ENCODE data around the gene POMT2.
"Not testable (repeated sequence)": the region's sequence is repeated elsewhere in the genome, so short reads cannot be mapped to it uniquely, and the experiment has no call there.

The POMT2 gene

DNA sequence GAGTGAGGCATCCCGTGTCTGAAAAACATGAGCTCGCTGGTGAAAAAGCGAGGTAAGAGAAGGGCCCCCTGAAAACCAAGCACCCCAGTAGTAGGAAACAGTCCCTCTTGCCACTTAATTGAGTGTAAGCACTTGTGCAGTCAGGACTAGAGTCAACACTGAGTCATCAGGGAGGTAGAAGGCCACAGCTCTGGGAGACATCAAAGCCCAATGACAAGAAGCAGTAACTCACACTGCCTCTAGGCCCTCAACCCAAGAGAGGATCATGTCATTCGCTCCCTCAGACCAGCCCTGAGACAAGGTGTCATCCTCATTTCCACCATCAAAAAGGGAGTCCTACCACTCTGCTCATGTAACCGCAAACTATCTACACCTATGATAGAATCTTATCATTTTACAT is 17.8 kb downstream of the POMT2 start:
- no peak for DNase-seq

DNA sequence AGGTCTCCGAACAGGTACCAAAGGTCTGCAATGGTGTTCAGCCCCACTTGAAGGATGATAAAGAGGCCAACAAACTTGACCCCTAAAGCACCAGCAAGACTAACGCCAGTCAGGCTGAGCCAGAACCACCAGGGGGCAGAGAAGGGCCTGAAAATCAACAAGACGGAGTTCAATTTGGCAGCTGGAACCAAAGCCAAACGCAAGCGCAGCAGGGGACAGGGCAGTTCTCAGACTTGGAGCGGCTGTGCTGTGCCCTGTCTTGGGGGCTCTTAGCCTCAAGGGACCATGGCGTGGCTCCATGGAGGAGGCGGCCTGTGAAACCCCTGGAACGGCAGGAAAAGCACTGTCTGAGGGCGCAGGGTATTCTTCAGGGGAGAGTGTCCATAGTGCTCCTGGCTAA is 19.6 kb downstream of the POMT2 start:
- peak; percentile 30 to 95 (median 75) for DNase-seq

- DNase-seq: no peak
These were observed 20.9 kb downstream of the POMT2 start for GRCh38 chr14:77299771-77300170.

GRCh38 chr14:77296906-77297305 is 23.8 kb downstream of the POMT2 start:
- no peak for DNase-seq

DNA sequence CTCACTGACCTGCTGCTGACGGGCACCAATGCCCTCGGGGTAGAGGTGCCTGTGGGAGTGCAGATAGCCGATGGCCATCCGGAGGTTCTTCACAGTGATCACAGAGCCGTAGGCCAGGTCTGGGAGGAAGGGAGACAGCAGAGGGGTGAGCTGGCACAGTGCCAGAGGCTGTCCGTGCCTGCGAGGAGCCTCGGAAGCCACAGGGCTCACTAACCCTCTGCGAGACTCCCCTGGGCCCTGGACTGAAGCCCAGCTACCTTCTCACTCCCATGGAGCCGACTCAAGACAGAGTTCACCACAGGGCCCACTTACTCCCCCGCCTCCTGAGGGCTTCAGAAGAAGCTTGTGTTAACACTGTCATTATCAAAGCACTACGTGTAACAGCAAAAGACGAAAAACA is 24.5 kb downstream of the POMT2 start:
- peak in 1 of 56 donors; percentile 42 for DNase-seq

- DNase-seq: no peak
These were observed 30.0 kb downstream of the POMT2 start for GRCh38 chr14:77290705-77291104.

DNA sequence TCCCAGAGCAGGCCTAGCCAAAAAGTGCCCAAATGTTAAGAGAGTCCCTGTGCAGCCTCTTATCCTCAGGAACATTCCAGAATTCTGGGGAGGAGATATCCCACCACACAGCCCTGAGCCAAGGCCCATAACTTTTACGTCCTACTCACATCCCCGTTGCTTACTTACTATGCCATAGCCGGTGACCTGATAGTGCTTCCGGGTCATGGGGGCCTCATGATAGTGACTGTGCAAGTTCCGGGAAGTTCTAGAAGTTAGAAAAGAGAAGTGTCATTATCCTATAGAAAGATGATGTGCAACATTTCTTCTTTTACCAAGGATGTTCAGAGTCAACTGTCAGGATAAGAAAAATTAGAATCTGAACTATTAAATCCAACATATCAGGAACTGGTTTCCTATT is 34.1 kb downstream of the POMT2 start:
- DNase-seq: no peak

- DNase-seq: peak in 3 of 56 donors; percentile 28 to 42 (median 34)
These were observed 36.2 kb downstream of the POMT2 start for GRCh38 chr14:77284466-77284865.

DNA sequence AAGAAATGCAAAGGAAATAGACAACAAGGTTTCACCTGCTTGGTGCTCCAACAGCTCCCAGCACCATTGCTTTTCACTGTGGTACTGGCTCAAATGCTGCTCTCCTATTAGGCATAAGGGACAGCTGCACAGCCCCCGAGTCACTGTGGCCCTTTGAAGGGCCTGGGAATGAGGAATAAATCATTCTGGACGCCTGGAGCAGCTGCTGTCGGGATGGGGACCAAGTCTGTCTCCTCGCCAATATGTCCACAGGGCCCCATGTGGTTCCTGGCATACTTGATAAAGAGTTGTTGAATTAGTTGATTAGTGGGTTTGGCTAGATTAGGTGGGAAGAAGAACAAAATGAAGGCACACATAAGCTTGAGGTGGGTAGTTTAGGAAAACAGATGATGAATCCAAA is 36.6 kb downstream of the POMT2 start:
- DNase-seq: no peak

DNA sequence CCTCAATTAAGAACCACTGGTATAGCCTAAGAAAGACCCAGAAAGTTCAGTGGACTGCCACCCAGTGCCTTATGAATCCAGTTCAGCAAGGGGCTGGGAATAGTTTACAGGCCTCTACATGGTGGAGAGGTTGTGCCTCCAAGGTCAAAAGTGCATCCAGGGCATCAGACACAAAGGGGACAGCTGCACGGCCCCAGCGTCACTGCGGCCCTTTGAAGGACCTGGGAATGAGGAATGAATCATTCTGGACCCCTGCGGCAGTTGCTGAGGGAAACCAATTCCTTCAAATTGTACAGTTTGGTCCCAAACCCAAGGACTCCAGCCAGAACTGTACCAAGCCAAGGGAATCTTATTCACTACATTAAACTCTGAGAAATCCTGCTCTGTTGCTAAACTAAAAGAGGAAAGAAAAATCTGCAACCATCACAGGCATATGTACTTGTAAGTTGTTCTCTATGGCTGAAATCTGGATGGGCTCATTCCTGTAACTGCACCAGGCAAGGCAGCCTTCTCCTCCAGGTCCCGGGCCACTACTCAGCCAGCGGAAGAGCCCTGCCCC is 38.8 kb downstream of the POMT2 start:
- no peak for DNase-seq

DNA sequence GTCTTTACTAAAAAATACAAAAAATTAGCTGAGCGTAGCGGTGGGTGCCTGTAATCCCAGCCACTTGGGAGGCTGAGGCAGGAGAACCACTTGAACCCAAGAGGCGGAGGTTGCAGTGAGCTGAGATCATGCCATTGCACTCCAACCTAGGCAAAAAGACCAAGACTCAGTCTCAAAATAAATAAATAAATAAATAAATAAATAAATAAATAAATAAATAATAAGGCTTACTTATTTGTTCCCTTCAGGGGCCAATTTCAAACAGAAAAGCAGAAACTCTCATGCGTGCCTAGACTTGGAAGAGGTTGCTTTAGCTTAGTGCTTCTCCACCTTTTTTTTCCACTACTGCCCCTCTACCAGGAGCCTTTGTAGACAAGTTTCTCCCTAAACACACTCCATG is 39.8 kb downstream of the POMT2 start:
- not testable (repeated sequence) for DNase-seq

GRCh38 chr14:77279719-77280118 is 41.0 kb downstream of the POMT2 start:
- no peak for DNase-seq

- no peak for DNase-seq
These were observed 42.0 kb downstream of the POMT2 start for GRCh38 chr14:77278461-77279230.

- no peak for DNase-seq
These were observed 43.7 kb downstream of the POMT2 start for GRCh38 chr14:77276959-77277358.

DNA sequence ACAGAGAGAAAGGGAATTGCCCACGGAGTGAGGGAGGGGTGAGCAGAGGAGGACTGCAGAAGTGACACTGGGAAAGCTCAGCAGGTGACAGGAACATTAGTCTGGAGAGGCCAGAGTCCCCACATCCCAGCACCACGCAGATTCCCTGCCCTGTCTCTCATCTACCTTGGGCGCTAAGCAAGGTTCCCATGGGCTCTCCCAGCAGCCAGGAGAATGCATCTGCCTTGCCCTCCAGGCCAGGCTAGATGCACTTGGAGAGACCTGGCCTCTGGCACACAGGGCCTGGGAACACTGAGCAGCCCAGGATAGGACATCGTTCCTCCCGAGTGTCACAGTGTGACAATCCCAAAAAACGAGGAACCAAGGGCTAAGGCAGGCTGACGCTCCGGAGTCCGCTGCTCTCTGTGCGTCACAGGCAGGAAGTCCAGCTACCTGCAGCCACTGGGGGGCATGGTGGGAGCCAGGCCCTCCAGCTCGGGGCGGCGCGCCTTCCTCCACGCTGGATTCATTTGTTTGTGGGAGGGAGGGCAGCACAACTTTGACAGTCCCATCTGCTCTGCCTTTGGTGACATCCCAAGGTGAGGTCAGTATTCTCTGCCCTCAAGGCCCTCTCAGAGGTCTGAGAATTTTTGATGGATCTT is 44.3 kb downstream of the POMT2 start:
- no peak for DNase-seq

GRCh38 chr14:77275601-77276017 is 45.1 kb downstream of the POMT2 start:
- DNase-seq: peak in 1 of 56 donors; percentile 19

DNA sequence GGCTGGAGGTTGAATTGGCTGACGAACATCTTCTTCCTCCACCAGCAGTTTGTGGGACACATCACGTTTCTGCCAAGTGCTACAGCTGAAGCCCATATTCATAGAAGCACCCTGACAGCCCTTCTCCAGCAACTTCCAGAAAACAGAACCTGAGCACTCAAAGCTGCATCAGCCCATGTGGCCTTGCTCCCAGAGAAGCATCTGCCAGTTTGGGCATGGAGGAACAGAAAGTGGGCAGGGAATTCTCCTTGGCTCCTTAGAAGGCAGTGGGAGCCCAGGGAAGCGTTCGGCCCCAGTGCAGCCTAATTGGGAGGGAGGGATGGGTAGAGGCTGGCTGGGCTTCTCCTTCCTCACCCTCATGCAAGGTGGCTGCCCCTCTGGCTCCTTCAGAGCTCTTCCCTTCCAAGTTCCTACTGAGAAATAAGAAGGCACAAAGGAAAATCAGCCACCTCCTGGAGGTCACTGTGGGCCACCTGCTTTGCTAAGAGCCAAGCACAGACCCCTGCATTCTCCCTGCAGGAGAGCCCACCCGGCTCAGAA is 45.6 kb downstream of the POMT2 start:
- peak in 8 of 56 donors; percentile 6 to 49 (median 20) for DNase-seq

DNA sequence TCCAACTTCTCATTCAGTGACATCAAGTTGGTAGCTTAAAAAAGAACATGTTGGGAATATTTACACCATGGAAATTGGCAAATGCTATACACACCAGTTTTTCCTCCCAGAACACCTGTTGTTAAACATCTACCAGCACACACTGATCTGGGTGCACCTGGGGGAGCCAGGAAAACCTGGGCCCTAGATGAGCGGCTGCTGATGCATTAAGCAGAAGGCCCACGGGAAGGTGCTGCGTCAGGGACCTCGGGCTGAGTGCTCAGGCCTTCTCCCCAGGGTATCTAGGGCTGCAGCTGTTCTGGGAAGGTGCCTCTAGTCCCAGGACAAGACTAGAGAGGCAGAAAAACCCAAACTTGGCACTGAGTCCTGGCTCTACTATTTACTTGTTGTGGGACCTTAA is 46.9 kb downstream of the POMT2 start:
- DNase-seq: no peak

- no peak for DNase-seq
These were observed 48.4 kb downstream of the POMT2 start for GRCh38 chr14:77272261-77272660.

GRCh38 chr14:77271113-77271710 is 49.5 kb downstream of the POMT2 start, which contains the start of gene NGB:
NGB (minus strand) TSS chr14:77271206; CDS start chr14:77270937, 269 bp downstream.
- no peak for DNase-seq

DNA sequence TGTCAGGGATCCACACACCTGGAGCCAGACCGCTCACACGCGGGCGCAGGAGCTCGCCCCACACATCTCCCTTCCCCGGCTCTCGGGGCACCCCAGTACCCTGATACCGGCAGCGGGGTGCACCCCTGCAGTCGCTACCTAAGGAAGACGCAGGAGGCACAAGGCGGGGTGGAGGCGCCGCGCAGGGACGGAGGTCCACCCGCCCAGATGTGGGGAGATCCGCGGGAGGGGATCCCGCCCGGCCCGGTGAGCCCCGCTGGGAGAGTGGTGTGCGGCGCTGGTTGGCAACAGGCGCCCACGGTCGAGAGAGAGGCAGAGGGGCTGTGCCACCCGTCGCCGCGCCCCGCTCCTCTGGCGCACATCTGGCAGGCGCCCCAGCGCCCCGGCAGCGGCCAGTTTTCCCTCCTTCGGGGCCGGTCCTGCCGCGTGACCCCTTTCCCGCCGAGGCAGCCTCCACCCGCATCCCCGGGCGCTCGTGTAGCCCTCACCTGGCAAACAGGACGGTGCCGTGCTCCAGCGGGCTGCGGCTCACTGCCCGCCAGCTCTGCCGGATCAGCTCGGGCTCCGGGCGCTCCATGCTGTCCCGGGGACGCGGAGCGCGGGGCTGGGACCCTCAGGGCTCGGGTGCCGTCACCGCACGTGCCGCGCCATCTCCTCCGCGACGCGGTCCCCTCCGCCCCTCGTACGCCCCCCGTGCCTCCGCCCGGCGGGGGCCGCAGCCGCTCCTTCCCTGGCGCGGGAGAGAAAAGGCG is 50.1 kb downstream of the POMT2 start:
- DNase-seq: no peak
